Stimulated activated CD4-positive, alpha-beta T cell treated with anti-CD3 and anti-CD28 coated beads, Interleukin-1b, Interleukin-23, amount 100 ng/mL, for 24 hours (primary cell): ENCODE measurements around the gene PRKN.

Experiments
- DNase-seq, 4 experiments: peaks; one replicate each; pipeline ENCODE4 v3.0.0-alpha.2; 2020; ENCODE audit warnings: low read depth in 4 of 4, low spot score in 1 of 4

PRKN gene

GRCh38 chr6:161481786-161482516, 1245.6 kb downstream of the PRKN start:
- no peak for DNase-seq

- DNase-seq = no peak
These were observed 1247.0 kb downstream of the PRKN start for GRCh38 chr6:161480421-161481155.

GRCh38 chr6:161479376-161479775, 1248.2 kb downstream of the PRKN start:
- no peak for DNase-seq

GRCh38 chr6:161477876-161478425, 1249.6 kb downstream of the PRKN start:
- DNase-seq = no peak

- DNase-seq = no peak
These were observed 1250.9 kb downstream of the PRKN start for GRCh38 chr6:161476711-161477110.

- DNase-seq = no peak
These were observed 1262.2 kb downstream of the PRKN start for GRCh38 chr6:161465403-161465802.

GRCh38 chr6:161463071-161463470, 1264.5 kb downstream of the PRKN start:
- no peak for DNase-seq

- no peak for DNase-seq
These were observed 1265.4 kb downstream of the PRKN start for GRCh38 chr6:161462148-161462547.

- no peak for DNase-seq
These were observed 1268.5 kb downstream of the PRKN start for GRCh38 chr6:161459008-161459615.

- DNase-seq = no peak
These were observed 1269.2 kb downstream of the PRKN start for GRCh38 chr6:161458201-161458951.

GRCh38 chr6:161455848-161456247, 1271.7 kb downstream of the PRKN start:
- no peak for DNase-seq

GRCh38 chr6:161453558-161453957, 1274.0 kb downstream of the PRKN start:
- no peak for DNase-seq

- DNase-seq = no peak
These were observed 1275.3 kb downstream of the PRKN start for GRCh38 chr6:161452241-161452640.

GRCh38 chr6:161449521-161449920, 1278.0 kb downstream of the PRKN start:
- DNase-seq = no peak

- DNase-seq = no peak
These were observed 1280.6 kb downstream of the PRKN start for GRCh38 chr6:161446949-161447348.

GRCh38 chr6:161446296-161446925, 1281.2 kb downstream of the PRKN start:
- no peak for DNase-seq

GRCh38 chr6:161445021-161445799, 1282.4 kb downstream of the PRKN start:
- DNase-seq = no peak

GRCh38 chr6:161444464-161444863, 1283.1 kb downstream of the PRKN start:
- peak in 1 of 4 experiments; percentile 2 for DNase-seq

- no peak for DNase-seq
These were observed 1283.7 kb downstream of the PRKN start for GRCh38 chr6:161443848-161444247.

- no peak for DNase-seq
These were observed 1285.1 kb downstream of the PRKN start for GRCh38 chr6:161442420-161442819.
